GM19025 (cell line): ENCODE data around the gene ZFYVE9.
"Not testable (repeated sequence)": the region's sequence is repeated elsewhere in the genome, so short reads cannot be mapped to it uniquely, and the experiment has no call there.

Experiments
- ATAC-seq: cut with Tn5 transposase; IDR thresholded peaks from one replicate; pipeline ENCODE4 v1.9.1; 2021; ENCODE audit warnings: mild to moderate bottlenecking, low read depth, moderate library complexity; ENCODE audit not compliant: unreplicated experiment

The ZFYVE9 gene

DNA sequence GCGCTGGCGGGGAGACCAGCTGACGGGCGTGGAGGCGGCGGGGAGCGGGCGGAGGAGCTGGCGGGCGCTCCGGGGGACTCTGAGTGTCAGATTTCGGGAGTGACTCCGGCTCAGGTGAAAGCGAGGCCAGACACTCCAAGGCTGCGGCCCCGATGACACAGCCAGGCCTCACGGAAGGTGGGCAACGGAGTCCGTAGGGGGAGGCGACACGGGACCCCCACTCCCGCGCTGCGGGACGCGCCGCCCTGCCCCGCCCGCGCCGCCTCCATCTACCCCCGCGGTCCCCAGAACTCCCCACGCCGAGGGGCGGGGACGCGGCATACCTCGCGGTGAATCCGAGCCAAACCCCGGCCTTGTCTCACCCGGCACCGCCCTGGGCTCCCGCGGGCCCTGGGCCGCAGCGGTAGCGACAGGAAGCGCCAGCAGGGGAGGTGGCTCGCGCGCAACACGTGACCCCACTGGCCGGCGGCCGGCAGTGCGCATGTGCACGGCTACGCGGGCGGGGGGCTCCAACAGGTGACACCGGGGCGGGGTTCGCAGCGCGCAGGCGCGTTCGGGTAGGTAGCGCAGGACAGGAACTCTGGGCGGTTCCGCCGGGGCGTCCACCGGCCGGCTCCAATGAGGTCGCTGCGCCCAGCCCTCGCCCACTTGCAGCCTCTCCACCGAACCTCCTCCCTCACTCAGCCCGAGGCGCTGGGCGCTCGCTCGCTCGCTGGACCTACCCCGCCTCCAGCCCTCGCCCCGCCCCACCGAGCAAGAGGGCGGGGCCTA is 224.0 kb downstream of the ZFYVE9 start, which contains the start of gene CC2D1B:
CC2D1B (minus strand) TSS at position 460 of the 771 bp plus-strand sequence. CDS start 1,585 bp downstream, outside the sequence.
- peak; percentile 93 for ATAC-seq

DNA sequence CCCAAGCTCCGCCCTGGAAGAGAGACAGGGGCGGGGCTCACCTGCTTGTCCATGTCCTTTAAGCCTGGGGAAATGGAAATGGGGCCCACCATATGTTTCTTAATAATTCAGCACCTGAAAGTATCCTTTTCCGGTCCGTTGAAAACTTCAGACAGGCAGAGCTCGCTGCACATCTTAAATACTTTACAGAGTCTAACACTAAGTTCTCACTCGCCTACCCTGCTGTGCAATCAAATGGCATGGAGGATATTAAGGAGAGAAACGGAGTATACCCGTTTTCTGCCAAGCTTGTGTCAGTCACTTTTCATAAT is 224.6 kb downstream of the ZFYVE9 start:
- no peak for ATAC-seq

GRCh38 chr1:52367272-52367671 is 225.4 kb downstream of the ZFYVE9 start:
- no peak for ATAC-seq

DNA sequence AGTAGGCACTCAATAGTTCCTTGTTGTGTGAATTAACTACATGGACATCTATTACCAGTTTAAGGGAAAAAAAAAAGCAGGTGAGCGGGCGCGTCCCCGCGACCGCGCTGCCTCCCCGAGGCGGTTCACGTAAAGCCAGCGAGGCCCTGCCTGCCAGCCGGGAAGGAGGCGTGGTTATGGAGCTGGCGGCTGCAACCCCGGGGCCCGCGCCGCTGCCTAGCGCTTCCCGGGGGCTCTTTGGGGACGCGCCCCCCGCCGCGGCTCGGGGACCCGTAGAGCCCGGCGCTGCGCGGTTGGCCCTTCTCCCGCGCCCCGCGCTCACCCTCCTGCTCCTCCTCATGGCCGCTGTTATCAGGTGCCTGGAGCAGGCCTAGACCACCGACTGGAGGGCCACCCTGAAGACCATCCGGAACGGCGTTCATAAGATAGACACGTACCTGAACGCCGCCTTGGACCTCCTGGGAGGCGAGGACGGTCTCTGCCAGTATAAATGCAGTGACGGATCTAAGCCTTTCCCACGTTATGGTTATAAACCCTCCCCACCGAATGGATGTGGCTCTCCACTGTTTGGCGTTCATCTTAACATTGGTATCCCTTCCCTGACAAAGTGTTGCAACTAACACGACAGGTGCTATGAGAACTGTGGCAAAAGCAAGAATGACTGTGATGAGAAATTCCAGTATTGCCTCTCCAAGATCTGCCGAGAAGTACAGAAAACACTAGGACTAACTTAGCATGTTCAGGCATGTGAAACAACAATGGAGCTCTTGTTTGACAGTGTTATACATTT is 226.7 kb downstream of the ZFYVE9 start:
- ATAC-seq = no peak

DNA sequence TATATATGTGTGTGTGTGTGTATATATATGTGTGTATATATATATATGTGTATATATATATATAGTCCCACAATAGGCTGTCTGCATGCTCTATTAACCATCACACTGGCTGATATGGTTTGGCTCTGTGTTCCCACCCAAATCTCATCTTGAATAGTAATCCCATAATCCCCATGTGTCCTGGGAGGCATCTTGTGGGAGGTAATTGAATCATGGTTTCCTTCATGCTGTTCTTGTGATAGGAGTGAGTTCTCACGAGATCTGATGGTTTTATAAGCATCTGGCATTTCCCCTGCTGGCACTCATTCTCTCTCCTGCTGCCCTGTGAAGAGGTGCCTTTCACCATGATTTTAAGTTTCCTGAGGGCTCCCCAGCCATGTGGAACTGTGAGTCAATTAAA is 228.0 kb downstream of the ZFYVE9 start:
- ATAC-seq = not testable (repeated sequence)

GRCh38 chr1:52385376-52385775 is 243.5 kb downstream of the ZFYVE9 start:
- no peak for ATAC-seq

- ATAC-seq = no peak
Measured at GRCh38 chr1:52386458-52386857, 244.6 kb downstream of the ZFYVE9 start.

DNA sequence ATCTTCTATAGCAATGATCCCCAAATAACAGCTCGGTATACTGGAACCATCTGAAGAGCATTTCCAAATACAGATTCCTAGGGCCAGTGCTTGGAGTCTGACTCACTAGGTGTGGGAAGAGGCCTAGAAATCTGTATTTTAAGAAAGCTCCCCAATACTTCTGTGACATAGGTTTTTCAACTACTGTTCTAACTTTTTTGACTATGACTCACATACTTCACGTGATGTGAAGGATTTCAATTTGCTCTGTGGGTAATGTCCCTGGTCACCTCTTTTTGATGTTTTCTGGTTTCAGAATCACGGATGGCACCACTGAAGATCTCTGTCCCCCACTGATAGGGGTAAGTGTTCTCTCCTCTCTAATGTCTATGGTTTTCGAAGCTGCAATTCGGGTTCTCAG is 251.3 kb downstream of the ZFYVE9 start:
- ATAC-seq = no peak
